Measurements from ENCODE around the gene RIMOC1.

The RIMOC1 gene

GRCh38 chr5:41885286-41885685 is 18.9 kb upstream of the RIMOC1 start:
- Histone ChIP-seq H3F3A (ENCODE audit: low read depth) (no peaks in the 10 kb centered on the region), H3K9me3 (ENCODE audit: insufficient read depth, low read depth, low read length) (no peaks in the 10 kb centered on the region), H3K4me3 (ENCODE audit: low read length, poor library complexity, severe bottlenecking) (no peak overlapping the region), H3K9me2 (replicated peaks; ENCODE audit: low read depth, low read length) (no peaks in the 10 kb centered on the region), H3K36me3 (ENCODE audit: insufficient read depth, low read length) (no peaks in the 10 kb centered on the region), H3K4me2 (ENCODE audit: low read depth, low read length, poor library complexity, severe bottlenecking) (peak overlapping the region; percentile 16), H4K20me1 (ENCODE audit: insufficient read depth, low read length, poor library complexity, severe bottlenecking) (no peaks in the 10 kb centered on the region), H3K9ac (ENCODE audit: low read depth, low read length, poor library complexity, severe bottlenecking) (no peak overlapping the region), H2AFZ (ENCODE audit: low read length) (peak overlapping the region; percentile 56; the same call in 1 of the 2 replicates), H3K79me2 (ENCODE audit: insufficient read depth, low read length) (no peaks in the 10 kb centered on the region), H3K27me3 (ENCODE audit: insufficient read depth, low read length, poor library complexity, severe bottlenecking) (no peaks in the 10 kb centered on the region), H3K4me1 (ENCODE audit: insufficient read depth, low read length, poor library complexity, severe bottlenecking) (no peaks in the 10 kb centered on the region)
- TF ChIP-seq EZH2phosphoT487 (IDR thresholded peaks at IDR 0.05; ENCODE audit: borderline replicate concordance) (no peak), CTCF (conservative IDR thresholded peaks at IDR 0.05; ENCODE audit: low read length) (no peak)

- Histone ChIP-seq H3K9me2 (replicated peaks; ENCODE audit: low read depth, low read length) (no peaks in the 10 kb centered on the region), H3K27me3 (ENCODE audit: insufficient read depth, low read length, poor library complexity, severe bottlenecking) (peaks cover 19% of the 10 kb centered on the region), H3F3A (ENCODE audit: low read depth) (no peaks in the 10 kb centered on the region), H3K4me3 (ENCODE audit: low read length, poor library complexity, severe bottlenecking) (no peak overlapping the region), H3K4me2 (ENCODE audit: low read depth, low read length, poor library complexity, severe bottlenecking) (no peak overlapping the region), H3K79me2 (ENCODE audit: insufficient read depth, low read length) (no peaks in the 10 kb centered on the region), H3K9me3 (ENCODE audit: insufficient read depth, low read depth, low read length) (no peaks in the 10 kb centered on the region), H2AFZ (ENCODE audit: low read length) (no peak overlapping the region), H3K36me3 (ENCODE audit: insufficient read depth, low read length) (no peaks in the 10 kb centered on the region), H3K4me1 (ENCODE audit: insufficient read depth, low read length, poor library complexity, severe bottlenecking) (no peaks in the 10 kb centered on the region), H4K20me1 (ENCODE audit: insufficient read depth, low read length, poor library complexity, severe bottlenecking) (no peaks in the 10 kb centered on the region), H3K9ac (ENCODE audit: low read depth, low read length, poor library complexity, severe bottlenecking) (no peak overlapping the region)
- TF ChIP-seq EZH2phosphoT487 (IDR thresholded peaks at IDR 0.05; ENCODE audit: borderline replicate concordance) (no peak), CTCF (conservative IDR thresholded peaks at IDR 0.05; ENCODE audit: low read length) (no peak)
Measured at GRCh38 chr5:41891066-41891707, 13.0 kb upstream of the RIMOC1 start.

GRCh38 chr5:41892031-41892430 is 12.1 kb upstream of the RIMOC1 start:
- Histone ChIP-seq H3K36me3 (ENCODE audit: insufficient read depth, low read length) (no peaks in the 10 kb centered on the region), H3F3A (ENCODE audit: low read depth) (no peaks in the 10 kb centered on the region), H3K4me2 (ENCODE audit: low read depth, low read length, poor library complexity, severe bottlenecking) (no peak overlapping the region), H3K9ac (ENCODE audit: low read depth, low read length, poor library complexity, severe bottlenecking) (no peak overlapping the region), H3K4me3 (ENCODE audit: low read length, poor library complexity, severe bottlenecking) (no peak overlapping the region), H3K9me2 (replicated peaks; ENCODE audit: low read depth, low read length) (no peaks in the 10 kb centered on the region), H2AFZ (ENCODE audit: low read length) (no peak overlapping the region), H3K27me3 (ENCODE audit: insufficient read depth, low read length, poor library complexity, severe bottlenecking) (peaks cover 28% of the 10 kb centered on the region), H4K20me1 (ENCODE audit: insufficient read depth, low read length, poor library complexity, severe bottlenecking) (no peaks in the 10 kb centered on the region), H3K4me1 (ENCODE audit: insufficient read depth, low read length, poor library complexity, severe bottlenecking) (no peaks in the 10 kb centered on the region), H3K9me3 (ENCODE audit: insufficient read depth, low read depth, low read length) (no peaks in the 10 kb centered on the region), H3K79me2 (ENCODE audit: insufficient read depth, low read length) (no peaks in the 10 kb centered on the region)
- TF ChIP-seq EZH2phosphoT487 (IDR thresholded peaks at IDR 0.05; ENCODE audit: borderline replicate concordance) = no peak
- TF ChIP-seq CTCF (conservative IDR thresholded peaks at IDR 0.05; ENCODE audit: low read length) = no peak

Data from Loucy (cell line).